Stimulated activated CD4-positive, alpha-beta T cell treated with anti-CD3 and anti-CD28 coated beads, Interleukin-15, amount 100 ng/mL, for 1 hour (primary cell): ENCODE measurements around the gene LSM5.

Experiments
- DNase-seq, 2 donors: peaks; one replicate each; pipeline ENCODE4 v3.0.0-alpha.2; 2020; ENCODE audit warnings: low read depth in 1 of 2, low spot score in 1 of 2

Gene LSM5

DNA sequence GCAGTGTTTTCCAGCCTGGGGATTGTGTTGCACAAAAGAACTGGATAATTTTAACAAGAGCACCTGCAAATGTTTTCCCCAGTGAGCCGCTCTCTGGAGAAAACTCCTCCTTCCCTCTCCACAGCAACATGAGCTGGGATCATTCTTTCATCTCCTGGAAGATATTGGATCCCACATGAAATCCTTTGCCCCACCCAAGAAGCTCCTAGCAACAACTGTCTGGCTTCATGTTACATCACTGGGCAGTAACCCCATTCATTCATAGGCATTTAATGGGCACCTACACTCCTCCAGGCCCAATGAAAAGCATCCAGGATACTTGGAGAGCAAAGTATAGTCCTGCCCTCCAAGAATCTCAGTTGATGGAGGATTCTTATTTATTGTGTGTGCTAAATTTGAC is 27.2 kb downstream of the LSM5 start:
- DNase-seq = no peak

DNA sequence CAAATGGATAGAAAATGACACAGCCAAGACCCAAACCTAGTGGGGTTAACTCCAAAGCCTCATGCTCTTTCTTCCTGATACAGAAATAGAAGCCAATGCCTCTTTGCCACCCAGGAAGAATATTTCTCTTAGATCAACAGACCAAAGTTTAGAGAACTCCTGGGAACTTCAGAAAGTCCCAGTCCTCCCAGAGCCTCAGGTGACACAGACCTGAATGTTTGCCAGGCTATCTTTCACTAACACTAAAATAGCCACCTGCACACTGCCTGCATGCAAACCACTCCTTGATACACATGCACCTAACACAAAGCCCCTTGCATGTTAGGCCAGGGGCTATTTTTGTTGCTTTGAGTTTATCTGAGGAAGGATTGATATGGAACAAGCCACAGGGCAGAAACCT is 27.7 kb downstream of the LSM5 start:
- DNase-seq = no peak

DNA sequence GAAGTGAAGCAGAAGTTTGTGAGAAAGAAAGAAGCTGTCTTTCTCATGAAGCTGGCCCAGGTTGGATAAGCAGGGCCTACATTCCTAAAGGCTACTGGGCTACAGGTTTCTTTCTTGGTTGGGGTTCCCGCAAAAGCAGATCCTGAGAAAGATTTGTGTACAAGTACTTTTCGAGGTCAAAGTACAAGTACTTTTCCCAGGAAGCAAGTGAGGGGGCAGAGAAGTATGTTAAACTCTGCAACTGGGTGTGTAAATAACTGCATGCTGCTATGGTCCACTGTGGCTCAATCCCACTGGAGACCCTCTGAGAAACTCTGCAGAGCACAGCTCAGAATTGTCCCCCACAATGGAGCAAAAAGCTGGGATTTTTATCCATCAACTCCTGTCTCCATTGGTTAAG is 28.7 kb downstream of the LSM5 start:
- DNase-seq = no peak

DNA sequence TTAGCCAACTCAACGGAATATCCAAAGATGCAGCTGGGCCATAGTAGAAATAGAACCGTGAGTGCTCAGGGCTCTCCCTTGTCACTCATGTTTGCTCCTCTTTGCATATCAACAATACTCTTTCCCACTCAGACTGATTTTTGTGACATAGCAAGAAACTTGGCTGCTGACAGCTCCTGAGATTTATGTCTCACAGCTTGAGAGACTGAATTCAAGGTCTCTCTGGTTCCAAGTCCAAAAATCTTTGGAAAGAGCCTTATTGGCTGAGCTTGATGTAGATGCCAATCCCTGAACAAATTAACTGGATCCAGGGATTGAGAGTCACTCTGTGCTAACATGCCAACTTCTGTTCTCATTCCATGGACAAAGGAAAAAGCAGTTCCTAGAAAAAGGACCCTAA is 30.4 kb downstream of the LSM5 start:
- no peak for DNase-seq

DNA sequence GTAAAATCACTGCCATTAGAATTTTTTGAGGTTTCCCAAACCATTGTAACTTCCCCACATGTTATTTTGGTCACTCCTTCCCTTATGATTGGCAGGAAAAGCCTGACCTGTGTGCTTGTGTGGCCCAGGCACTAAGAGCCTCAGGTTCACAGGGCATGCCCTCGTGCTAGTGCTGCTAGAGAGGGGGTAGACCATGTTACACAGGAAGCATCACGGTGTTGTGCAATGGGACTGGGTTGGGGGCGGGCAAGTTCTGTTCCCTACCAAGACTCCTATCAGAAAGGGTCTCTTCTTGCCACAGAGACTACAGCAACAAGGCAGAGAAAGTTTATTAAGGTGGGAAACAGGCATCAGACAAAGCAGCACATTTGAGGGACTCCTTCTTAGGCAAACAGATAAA is 32.2 kb downstream of the LSM5 start:
- no peak for DNase-seq

DNA sequence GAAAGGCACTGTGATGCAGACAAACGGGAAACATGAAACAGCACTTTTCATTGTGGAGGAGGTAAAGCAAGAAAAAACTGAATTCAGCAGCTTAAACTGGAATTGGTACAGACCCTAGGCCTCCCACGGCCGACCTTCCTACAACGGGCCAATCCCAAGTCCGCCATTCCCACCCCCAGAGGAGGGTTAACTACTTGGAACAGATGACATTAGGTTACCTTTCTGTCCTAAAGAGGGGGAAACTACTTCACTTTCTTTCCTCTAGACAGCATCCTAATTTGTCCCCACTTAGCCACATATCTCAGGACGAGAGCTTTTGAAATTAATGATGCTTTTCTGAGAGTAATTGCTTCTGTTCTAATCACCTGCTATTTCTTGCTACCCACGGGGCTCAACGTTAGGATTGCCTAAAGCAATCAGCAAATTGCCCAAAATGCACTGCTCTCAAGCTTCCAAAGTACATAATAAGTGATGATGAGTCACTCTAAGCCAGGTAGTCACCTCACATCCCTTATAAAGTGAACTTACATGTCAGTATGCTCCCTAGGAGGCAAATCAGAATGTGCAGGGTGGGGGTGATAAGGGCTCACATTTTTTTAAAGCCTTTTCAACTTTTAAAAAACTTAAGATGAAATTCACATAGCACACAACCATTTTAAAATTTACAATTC is 36.7 kb downstream of the LSM5 start:
- no peak for DNase-seq

DNA sequence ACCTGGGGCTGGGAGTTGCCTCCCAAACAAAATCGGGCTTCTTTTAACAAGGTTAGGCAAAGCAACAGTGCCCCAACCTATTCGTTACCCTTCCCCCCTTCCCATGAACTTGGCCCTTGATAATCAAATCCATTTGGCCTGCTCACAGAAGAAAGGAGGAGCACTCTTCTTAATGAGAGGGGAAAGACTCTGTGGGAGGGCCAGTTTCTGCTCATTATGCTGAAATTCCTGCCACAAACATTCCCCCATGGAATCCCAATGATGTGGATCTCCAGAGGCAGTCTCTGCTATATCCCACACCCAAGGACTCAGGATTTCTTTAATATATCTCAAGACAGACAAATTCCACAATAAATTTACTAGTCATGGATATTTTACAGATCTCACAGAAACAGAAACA is 43.0 kb downstream of the LSM5 start:
- DNase-seq = no peak

DNA sequence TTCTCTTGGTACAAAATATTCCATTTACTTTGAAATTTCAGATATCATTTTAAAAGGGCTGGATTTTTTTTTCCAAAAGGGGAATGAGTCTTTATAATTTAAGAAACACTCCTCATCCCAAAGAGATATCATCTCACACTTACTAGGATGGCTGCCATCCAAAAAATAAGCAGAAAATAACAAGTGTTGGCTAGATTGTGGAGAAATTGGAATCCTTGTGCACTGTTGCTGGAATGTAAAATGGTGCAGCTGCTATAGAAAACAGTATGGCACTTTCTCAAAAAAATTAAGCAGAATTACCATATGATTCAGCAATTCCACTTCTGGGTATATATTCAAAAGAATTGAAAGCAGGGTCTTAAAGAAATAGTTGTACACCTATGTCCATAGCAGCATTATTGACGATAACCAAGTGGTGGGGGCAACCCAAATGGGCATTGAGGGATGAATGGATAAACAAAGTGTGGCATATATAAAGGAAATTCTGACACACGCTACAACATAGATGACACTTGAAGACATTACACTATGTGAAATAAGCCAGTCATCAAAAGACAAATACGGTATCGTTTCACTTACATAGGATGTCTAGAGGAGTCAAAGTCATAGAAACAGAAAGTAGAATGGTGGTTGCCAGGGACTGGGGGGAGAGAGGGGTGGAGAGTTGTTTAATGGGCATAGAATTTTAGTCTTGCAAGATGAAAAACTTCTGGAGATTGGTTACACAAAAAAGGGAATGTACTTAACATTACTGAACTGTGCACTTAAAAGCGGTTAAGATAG is 53.8 kb downstream of the LSM5 start:
- no peak for DNase-seq
